ENCODE data around the gene ADRA1B.
A peak's percentile ranks its signal among the peaks of the same experiment; 100 is the strongest.

The ADRA1B gene

GRCh38 chr5:159915904-159916840, at the start of gene ADRA1B:
TSS of gene ADRA1B (plus strand) at chr5:159916482. CDS start at chr5:159916906, 424 bp downstream.
- DNase-seq (ENCODE audit: low read depth) = peak; percentile 27

DNA sequence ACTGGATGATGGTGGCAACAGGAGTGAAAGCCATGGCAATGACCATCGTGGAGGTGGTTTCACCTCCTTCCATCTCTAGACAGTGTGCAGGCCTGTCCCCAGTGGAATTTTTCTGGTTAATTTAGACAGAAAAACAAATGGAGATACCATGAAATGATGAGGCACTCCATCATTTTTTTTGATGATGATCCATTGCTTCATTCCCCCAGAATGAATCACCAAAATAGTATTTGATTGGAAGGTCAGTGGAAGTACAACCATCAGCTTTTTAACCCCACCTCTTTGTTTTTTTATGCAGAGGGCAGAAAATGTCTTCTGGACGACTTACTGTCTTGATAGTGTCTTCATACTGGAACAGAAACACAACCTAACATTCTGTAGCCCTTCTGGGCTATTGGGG, 42.6 kb upstream of the ADRA1B start:
- no peak for DNase-seq (ENCODE audit: low read depth)

GRCh38 chr5:159874263-159874662, 42.0 kb upstream of the ADRA1B start:
- no peak for DNase-seq (ENCODE audit: low read depth)

GRCh38 chr5:159877016-159877415, 39.3 kb upstream of the ADRA1B start:
- DNase-seq (ENCODE audit: low read depth) = no peak

GRCh38 chr5:159877894-159878448, 38.3 kb upstream of the ADRA1B start:
- no peak for DNase-seq (ENCODE audit: low read depth)

DNA sequence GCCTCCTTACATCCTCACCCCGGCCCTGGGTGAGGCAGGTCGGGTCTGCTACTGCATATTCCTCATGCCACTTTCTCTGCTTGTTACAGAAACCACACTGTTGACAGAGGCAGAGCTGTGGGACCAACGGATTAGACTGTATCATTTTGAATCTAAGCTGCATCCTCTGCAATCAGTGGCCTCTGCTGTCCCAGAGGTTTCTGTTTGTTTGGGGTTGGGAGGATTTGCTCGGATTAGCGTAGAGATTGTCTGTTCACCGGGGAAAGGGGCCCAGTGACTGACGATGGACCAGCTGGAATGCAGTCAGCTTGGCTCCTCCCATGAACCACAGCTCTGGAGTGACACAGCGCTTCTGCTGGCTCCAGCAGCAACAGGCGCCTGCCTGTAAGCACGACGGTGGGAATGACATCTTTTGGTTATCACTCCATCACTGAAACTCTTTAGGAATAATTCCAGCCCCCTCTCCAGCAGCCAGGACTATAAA, 37.3 kb upstream of the ADRA1B start:
- DNase-seq (ENCODE audit: low read depth) = no peak

GRCh38 chr5:159880676-159881075, 35.6 kb upstream of the ADRA1B start:
- DNase-seq (ENCODE audit: low read depth) = no peak

DNA sequence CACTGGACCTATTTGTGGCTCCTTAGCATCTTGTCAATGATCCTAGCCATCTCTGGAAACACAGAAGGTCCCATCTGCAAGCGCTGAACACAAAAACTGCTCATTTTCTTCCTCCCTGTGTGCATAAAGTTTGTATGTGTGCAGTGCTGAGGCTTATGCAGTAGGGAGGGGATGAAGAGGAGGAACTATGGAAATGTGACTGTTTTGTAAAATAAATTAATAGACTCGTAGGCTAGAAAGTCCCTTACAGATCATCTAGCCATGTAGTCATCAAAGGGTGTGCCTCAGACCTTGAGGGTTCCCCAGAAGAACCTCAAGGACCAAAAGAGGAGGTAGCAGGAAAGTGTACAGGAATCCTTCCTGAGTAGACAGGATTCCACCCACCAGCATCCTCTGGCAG, 34.3 kb upstream of the ADRA1B start:
- no peak for DNase-seq (ENCODE audit: low read depth)

DNA sequence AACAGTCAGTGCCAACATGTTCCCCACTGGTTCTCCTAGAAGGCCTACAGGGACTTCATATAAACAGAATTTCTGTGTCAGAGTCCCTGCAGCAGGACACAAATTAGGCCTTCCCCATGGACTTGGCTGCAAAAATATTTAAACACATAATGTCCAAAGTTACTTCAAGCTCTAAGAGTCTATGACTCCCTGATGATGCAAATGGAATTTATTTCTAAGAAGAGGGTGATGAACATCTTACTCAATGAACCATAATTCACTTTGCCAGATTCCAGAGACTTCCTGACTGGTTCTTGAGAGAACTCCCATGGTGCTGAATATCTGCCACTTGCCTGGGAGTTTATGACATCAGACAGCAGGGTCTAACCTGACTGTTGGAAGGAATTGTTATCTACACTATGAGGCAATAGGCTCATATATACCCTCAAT, 32.7 kb upstream of the ADRA1B start:
- DNase-seq (ENCODE audit: low read depth) = no peak

DNA sequence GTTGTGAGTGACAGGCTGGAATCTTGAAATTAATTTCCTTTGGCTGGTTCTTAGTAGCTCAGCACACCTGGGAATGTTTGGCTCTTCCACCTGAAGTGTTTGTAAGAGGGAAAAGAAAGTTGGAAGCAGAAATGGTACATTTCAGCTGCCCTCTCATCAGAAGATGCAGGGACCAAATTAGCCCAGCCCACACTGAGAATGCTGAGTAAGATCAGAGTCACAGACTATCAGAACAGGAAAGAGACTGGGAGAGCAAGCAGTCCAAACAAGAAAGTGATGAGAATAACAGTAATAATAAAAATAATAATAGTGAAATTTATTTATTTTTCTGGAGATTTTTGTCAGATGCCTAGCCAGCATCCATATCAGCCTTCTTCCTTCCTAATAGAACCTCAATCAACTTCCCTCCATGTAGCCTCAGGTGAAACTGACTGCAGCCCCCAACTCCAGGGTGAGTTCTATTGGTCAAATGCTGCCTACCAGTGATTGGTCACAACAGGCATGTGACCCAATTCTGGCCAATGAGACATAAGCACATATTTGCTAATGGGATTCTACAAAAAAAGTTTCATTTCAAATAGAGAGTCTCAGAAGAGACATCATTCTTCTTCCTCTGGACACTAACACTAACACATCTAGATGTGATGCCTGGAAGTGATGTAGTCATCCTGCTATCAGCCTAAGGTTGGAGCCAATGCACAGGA, 31.2 kb upstream of the ADRA1B start:
- DNase-seq (ENCODE audit: low read depth) = no peak

GRCh38 chr5:159886296-159886695, 30.0 kb upstream of the ADRA1B start:
- no peak for DNase-seq (ENCODE audit: low read depth)

GRCh38 chr5:159887050-159887449, 29.2 kb upstream of the ADRA1B start:
- DNase-seq (ENCODE audit: low read depth) = no peak

GRCh38 chr5:159888860-159889259, 27.4 kb upstream of the ADRA1B start:
- DNase-seq (ENCODE audit: low read depth) = no peak

DNA sequence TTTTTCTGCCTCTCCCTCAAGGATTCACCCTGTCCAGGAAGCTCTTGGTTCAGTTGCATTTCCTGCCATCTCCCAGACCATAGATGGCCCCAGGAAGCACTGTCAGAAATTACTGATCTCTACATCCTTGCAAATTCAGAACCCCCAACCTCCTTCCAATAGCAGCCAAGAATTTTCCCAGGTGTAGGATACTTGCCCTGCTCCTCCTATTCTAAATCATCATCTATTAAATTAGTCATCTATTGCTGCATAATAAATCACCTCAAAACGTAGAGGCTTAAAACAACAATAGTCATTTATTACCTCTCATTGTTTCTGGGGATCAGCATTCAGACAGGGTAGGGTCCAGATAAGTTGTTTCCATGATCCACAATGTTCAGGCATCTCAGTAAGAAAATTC, 26.1 kb upstream of the ADRA1B start:
- no peak for DNase-seq (ENCODE audit: low read depth)

GRCh38 chr5:159891371-159891770, 24.9 kb upstream of the ADRA1B start:
- no peak for DNase-seq (ENCODE audit: low read depth)

GRCh38 chr5:159893040-159893695, 23.1 kb upstream of the ADRA1B start:
- no peak for DNase-seq (ENCODE audit: low read depth)

- DNase-seq (ENCODE audit: low read depth) = no peak
Observed at GRCh38 chr5:159894149-159894720, 22.0 kb upstream of the ADRA1B start.

- no peak for DNase-seq (ENCODE audit: low read depth)
Observed at GRCh38 chr5:159897786-159898393, 18.4 kb upstream of the ADRA1B start.

GRCh38 chr5:159899067-159900049, 16.9 kb upstream of the ADRA1B start:
- no peak for DNase-seq (ENCODE audit: low read depth)

GRCh38 chr5:159901308-159901707, 15.0 kb upstream of the ADRA1B start:
- DNase-seq (ENCODE audit: low read depth) = no peak
